A549 treated with CORT108297 at 1 μM for 4 hours (cell line): ENCODE measurements around the gene FAM3B. TPM values are rescaled to one million over a fixed set of nuclear protein-coding genes. Genes with fewer than 3 reads are reported as not detected.

Experiments used
- total RNA-seq: library from RNA; stranded (reverse); fragments of 200-300 nt; extraction: Qiagen RNA extraction; gene quantifications from 5 replicates; pipeline ENCODE4 v1.2.3, GENCODE V29; 2022

The FAM3B gene
- total RNA-seq, result not detected in 5 replicates

GRCh38 chr21:41316200-41317062, at the start of gene FAM3B:
Gene FAM3B (plus strand): TSS chr21:41316801. CDS start chr21:41316880, 79 bp downstream.

GRCh38 chr21:41361786-41362604, 45.4 kb downstream of the FAM3B start, which contains the start of gene MX2:
Gene MX2 (plus strand): TSS chr21:41362027. CDS start chr21:41376907, 14,880 bp downstream.

Other genes with a start within 250 kb of the FAM3B start
- 20.9 to 22.8 TPM (median 21.5 TPM) in 5 replicates for gene BACE2, start 148.6 kb upstream of the FAM3B start, total RNA-seq
- gene MX2, start 45.2 kb downstream of the FAM3B start, total RNA-seq, result 0.06 to 0.16 TPM (median 0.08 TPM) in 4 of 5 replicates, not detected in the other
- 1.8 to 2.3 TPM (median 1.8 TPM) in 5 replicates for gene MX1, start 109.4 kb downstream of the FAM3B start, total RNA-seq
- gene TMPRSS2, start 191.4 kb downstream of the FAM3B start, total RNA-seq, result 0.09 to 0.16 TPM (median 0.14 TPM) in 3 of 5 replicates, not detected in the others